Measurements from ENCODE around the gene WRAP53. TPM values are rescaled to one million over a fixed set of nuclear protein-coding genes. Genes with fewer than 3 reads are reported as not detected.

The WRAP53 gene
- total and polyA plus RNA-seq, 2 of the 13 experiments (the other 11 are each of a cell fraction or from before 2014, with no cell fraction given): 7.0 to 19.5 TPM

- in situ Hi-C loops (cut with HindIII; ENCODE audit: extremely low pct_ligation_motif_present, low pct_unique_long_range_greater_than_20kb): no loop called here
- no peak for DNase-seq (ENCODE audit: low spot score)
- no peak overlapping the region for H3K4me3 ChIP-seq (replicated peaks in 1 of 3; ENCODE audit: insufficient read depth in 1 of 3, low read depth in 2 of 3, low read length in 3 of 3)
- 39% methylated on average over 3 of the region's 3 CpGs for WGBS (ENCODE audit: low lambda C conversion rate)
- H4K20me1 ChIP-seq (ENCODE audit: insufficient read depth, low read length): no peaks in the 10 kb centered on the region
- TF ChIP-seq HNRNPLL (IDR thresholded peaks at IDR 0.05; ENCODE audit: low read depth, low read length, poor library complexity, severe bottlenecking) (no peak), ZNF451 (CRISPR knock-in tag; IDR thresholded peaks at IDR 0.05) (no peak), NR2C2 (CRISPR knock-in tag; IDR thresholded peaks at IDR 0.05; ENCODE audit: borderline replicate concordance) (no peak), ZMAT5 (CRISPR knock-in tag; IDR thresholded peaks at IDR 0.05; ENCODE audit: borderline replicate concordance, low read depth) (no peak), ATAD3A (CRISPR knock-in tag; IDR thresholded peaks at IDR 0.05) (no peak), NFIB (CRISPR knock-in tag; IDR thresholded peaks at IDR 0.05; ENCODE audit: borderline replicate concordance) (no peak), ZNF597 (CRISPR knock-in tag; IDR thresholded peaks at IDR 0.05) (no peak)
- BruUV-seq (replicated peaks): no TSS peak
- no peaks in the 10 kb centered on the region for H3K9me3 ChIP-seq (ENCODE audit: low read length)
- no peaks in the 10 kb centered on the region for H3K79me2 ChIP-seq (ENCODE audit: insufficient read depth, low read length)
- no peak overlapping the region for H2AFZ ChIP-seq (ENCODE audit: low read length)
- H3K27ac ChIP-seq (ENCODE audit: extremely low read length, insufficient read depth, low read length): no peak overlapping the region
- peaks cover 0 to 2% of the 10 kb centered on the region in 2 experiments; a peak in 3 of 5 replicates for H3K36me3 ChIP-seq (replicated peaks in 1 of 2; ENCODE audit: control insufficient read depth in 1 of 2, insufficient read depth in 2 of 2, low read length in 2 of 2)
- H3K9ac ChIP-seq (ENCODE audit: insufficient read depth, low read depth, low read length): no peak overlapping the region
- ChIA-PET POLR2A (interaction anchor here (0.7 to 1.4 kb wide), 2 partner anchors 10 to 21 kb away, joined by 3 read pairs; partner anchors contain the start of gene DNAH2), CTCF (ENCODE audit: low intra/inter-chr PET ratio, low total read pairs) (no interaction called here)
- no peak for ATAC-seq
- no peak for FAIRE-seq
- no peak overlapping the region for H3K4me2 ChIP-seq (ENCODE audit: low read depth, low read length)
- H3K27me3 ChIP-seq (ENCODE audit: control insufficient read depth in 1 of 2, insufficient read depth in 2 of 2, low read length in 2 of 2): peaks cover 8 to 52% of the 10 kb centered on the region in 2 experiments
- peaks cover 10% of the 10 kb centered on the region; the same call in 1 of the 2 replicates for H3K4me1 ChIP-seq (ENCODE audit: insufficient read depth, low read length)
- intact Hi-C loops (cut with micrococcal nuclease; ENCODE audit: unreplicated experiment): no loop called here
Measured at GRCh38 chr17:7706631-7707354, 18.5 kb downstream of the WRAP53 start.
